ENCODE data around the gene CKLF.
"Not testable (repeated sequence)": the region's sequence is repeated elsewhere in the genome, so short reads cannot be mapped to it uniquely, and the experiment has no call there.

CKLF gene
- total RNA-seq: 1.1 to 4.8 reads per million in 2 experiments

GRCh38 chr16:66552286-66553177 is at the start of gene CKLF:
CKLF (plus strand) TSS chr16:66552576; CDS start chr16:66552716, 140 bp downstream.
- DNase-seq (ENCODE audit: low read depth): peak; percentile 84

GRCh38 chr16:66503030-66503429 is 49.3 kb upstream of the CKLF start:
- no peak for DNase-seq (ENCODE audit: low read depth)

- DNase-seq (ENCODE audit: low read depth): no peak
These were observed 48.8 kb upstream of the CKLF start for GRCh38 chr16:66503612-66504011.

GRCh38 chr16:66507731-66508239 is 44.6 kb upstream of the CKLF start:
- no peak for DNase-seq (ENCODE audit: low read depth)

- DNase-seq (ENCODE audit: low read depth): no peak
These were observed 44.0 kb upstream of the CKLF start for GRCh38 chr16:66508248-66508913.

GRCh38 chr16:66508914-66509496 is 43.4 kb upstream of the CKLF start:
- DNase-seq (ENCODE audit: low read depth): no peak

GRCh38 chr16:66509576-66509975 is 42.8 kb upstream of the CKLF start:
- no peak for DNase-seq (ENCODE audit: low read depth)

GRCh38 chr16:66510298-66510697 is 42.1 kb upstream of the CKLF start:
- no peak for DNase-seq (ENCODE audit: low read depth)

GRCh38 chr16:66510711-66511601 is 41.4 kb upstream of the CKLF start:
- no peak for DNase-seq (ENCODE audit: low read depth)

GRCh38 chr16:66511602-66512271 is 40.6 kb upstream of the CKLF start:
- DNase-seq (ENCODE audit: low read depth): no peak

- no peak for DNase-seq (ENCODE audit: low read depth)
These were observed 39.9 kb upstream of the CKLF start for GRCh38 chr16:66512272-66513110.

GRCh38 chr16:66513111-66513723 is 39.2 kb upstream of the CKLF start:
- DNase-seq (ENCODE audit: low read depth): no peak

GRCh38 chr16:66514391-66514790 is 38.0 kb upstream of the CKLF start:
- not testable (repeated sequence) for DNase-seq (ENCODE audit: low read depth)

GRCh38 chr16:66514980-66515595 is 37.3 kb upstream of the CKLF start:
- not testable (repeated sequence) for DNase-seq (ENCODE audit: low read depth)

GRCh38 chr16:66515596-66516508 is 36.5 kb upstream of the CKLF start:
- no peak for DNase-seq (ENCODE audit: low read depth)

- DNase-seq (ENCODE audit: low read depth): no peak
These were observed 35.9 kb upstream of the CKLF start for GRCh38 chr16:66516509-66516807.

GRCh38 chr16:66516808-66517585 is 35.4 kb upstream of the CKLF start:
- peak; percentile 47 for DNase-seq (ENCODE audit: low read depth)

All from T follicular helper cell (primary cell).